Mucosa of stomach (tissue), 1 donor: ENCODE measurements around the gene LBH.

ENCODE experiments used
- H3K27me3 ChIP-seq: one replicate; pipeline ENCODE4 v1.7.0; 2013; ENCODE audit warnings: mild to moderate bottlenecking, low read length; ENCODE audit not compliant: control insufficient read depth, insufficient read depth
- H3K36me3 ChIP-seq: one replicate; pipeline ENCODE4 v1.7.0; 2013; ENCODE audit warnings: low read length; ENCODE audit not compliant: control insufficient read depth, insufficient read depth
- H3K4me1 ChIP-seq: one replicate; pipeline ENCODE4 v1.7.0; 2013; ENCODE audit warnings: mild to moderate bottlenecking, low read length; ENCODE audit not compliant: control insufficient read depth, insufficient read depth
- H3K4me3 ChIP-seq: one replicate; pipeline ENCODE4 v1.7.0; 2013; ENCODE audit warnings: low read length
- H3K9ac ChIP-seq: one replicate; pipeline ENCODE4 v1.7.0; 2013; ENCODE audit warnings: mild to moderate bottlenecking, low read length, moderate library complexity
- H3K9me3 ChIP-seq: one replicate; pipeline ENCODE4 v1.7.0; 2013; ENCODE audit warnings: mild to moderate bottlenecking, low read length, moderate library complexity; ENCODE audit not compliant: control insufficient read depth
- donor health status: Pancreatic carcinoma.

The LBH gene

DNA sequence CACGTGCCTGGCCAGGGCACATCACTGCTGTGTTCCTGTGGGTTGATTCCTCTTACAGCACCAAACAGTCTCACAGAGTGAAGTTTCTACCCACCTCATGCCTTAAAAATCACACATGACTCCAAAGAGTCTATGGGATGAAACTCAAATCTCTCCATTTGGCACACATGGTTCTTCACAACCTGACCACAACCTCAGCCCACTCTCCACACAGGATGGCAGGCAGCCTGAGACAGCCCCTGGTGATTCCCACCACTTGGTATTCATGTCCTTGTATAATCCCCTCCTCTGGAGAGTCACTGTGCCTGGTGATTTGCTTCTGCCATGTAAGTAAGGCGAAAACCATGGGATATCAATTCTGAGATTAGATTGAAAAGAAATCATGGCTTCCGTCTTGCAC, 46.2 kb downstream of the LBH start:
- Histone ChIP-seq H3K9ac (no peak overlapping the region), H3K36me3 (no peaks in the 10 kb centered on the region), H3K9me3 (no peaks in the 10 kb centered on the region), H3K4me1 (peaks cover 32% of the 10 kb centered on the region), H3K27me3 (no peaks in the 10 kb centered on the region), H3K4me3 (no peak overlapping the region)

DNA sequence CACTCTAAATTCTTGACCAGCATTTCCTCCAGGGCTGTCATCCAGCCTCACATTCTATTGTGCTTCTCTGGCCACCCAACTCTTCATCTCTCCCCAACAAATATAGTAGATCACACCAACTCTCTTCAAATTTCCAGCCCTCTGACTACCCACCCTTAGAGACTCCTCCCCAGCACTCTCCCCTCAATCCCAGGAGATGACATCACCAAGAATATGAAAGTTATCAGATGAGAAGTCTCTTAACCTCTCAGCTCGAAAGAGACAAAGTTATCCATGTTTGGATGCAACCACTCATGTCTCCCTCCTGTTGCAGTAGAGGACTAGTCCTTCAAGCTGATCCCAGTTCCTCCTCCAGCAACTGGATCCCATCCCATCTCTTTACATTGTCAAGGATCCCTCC, 47.1 kb downstream of the LBH start:
- Histone ChIP-seq H3K9ac (no peak overlapping the region), H3K4me3 (no peak overlapping the region), H3K9me3 (no peaks in the 10 kb centered on the region), H3K36me3 (no peaks in the 10 kb centered on the region), H3K27me3 (no peaks in the 10 kb centered on the region), H3K4me1 (peaks cover 25% of the 10 kb centered on the region)

GRCh38 chr2:30280596-30281434, 49.5 kb downstream of the LBH start:
- Histone ChIP-seq H3K4me3 (no peak overlapping the region), H3K9me3 (no peaks in the 10 kb centered on the region), H3K4me1 (peaks cover 8% of the 10 kb centered on the region), H3K9ac (no peak overlapping the region), H3K36me3 (no peaks in the 10 kb centered on the region), H3K27me3 (no peaks in the 10 kb centered on the region)

GRCh38 chr2:30282081-30282480, 50.7 kb downstream of the LBH start:
- no peaks in the 10 kb centered on the region for H3K9me3 ChIP-seq
- H3K4me1 ChIP-seq: no peaks in the 10 kb centered on the region
- H3K36me3 ChIP-seq: no peaks in the 10 kb centered on the region
- no peak overlapping the region for H3K9ac ChIP-seq
- H3K4me3 ChIP-seq: no peak overlapping the region
- H3K27me3 ChIP-seq: no peaks in the 10 kb centered on the region

GRCh38 chr2:30282721-30283120, 51.4 kb downstream of the LBH start:
- H3K27me3 ChIP-seq: no peaks in the 10 kb centered on the region
- H3K4me3 ChIP-seq: no peak overlapping the region
- no peaks in the 10 kb centered on the region for H3K9me3 ChIP-seq
- no peak overlapping the region for H3K9ac ChIP-seq
- no peaks in the 10 kb centered on the region for H3K36me3 ChIP-seq
- H3K4me1 ChIP-seq: no peaks in the 10 kb centered on the region

GRCh38 chr2:30283931-30284565, 52.7 kb downstream of the LBH start:
- Histone ChIP-seq H3K4me1 (no peaks in the 10 kb centered on the region), H3K4me3 (no peak overlapping the region), H3K27me3 (no peaks in the 10 kb centered on the region), H3K36me3 (no peaks in the 10 kb centered on the region), H3K9me3 (no peaks in the 10 kb centered on the region), H3K9ac (no peak overlapping the region)

DNA sequence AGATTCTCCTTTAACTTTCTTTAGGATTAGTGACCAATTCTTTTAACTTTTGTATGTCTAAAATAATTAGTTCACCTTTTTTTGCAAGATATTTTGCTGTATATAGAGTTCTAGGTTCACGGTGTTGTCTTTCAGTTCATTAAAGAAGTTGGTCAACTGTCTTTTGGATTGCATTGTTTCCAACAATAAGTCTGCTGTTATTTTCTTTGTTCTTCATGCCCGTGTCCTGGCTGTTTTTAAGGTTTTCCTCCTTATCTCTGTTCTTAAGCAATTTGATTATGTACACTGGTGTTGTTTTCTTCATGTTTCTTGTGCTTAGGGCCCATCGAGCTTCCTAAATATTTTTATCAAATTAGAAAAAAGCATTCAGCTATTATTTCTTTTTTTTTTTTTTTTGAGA, 54.4 kb downstream of the LBH start:
- Histone ChIP-seq H3K4me1 (peaks cover 4% of the 10 kb centered on the region), H3K36me3 (no peaks in the 10 kb centered on the region), H3K4me3 (no peak overlapping the region), H3K9me3 (no peaks in the 10 kb centered on the region), H3K27me3 (no peaks in the 10 kb centered on the region), H3K9ac (no peak overlapping the region)

DNA sequence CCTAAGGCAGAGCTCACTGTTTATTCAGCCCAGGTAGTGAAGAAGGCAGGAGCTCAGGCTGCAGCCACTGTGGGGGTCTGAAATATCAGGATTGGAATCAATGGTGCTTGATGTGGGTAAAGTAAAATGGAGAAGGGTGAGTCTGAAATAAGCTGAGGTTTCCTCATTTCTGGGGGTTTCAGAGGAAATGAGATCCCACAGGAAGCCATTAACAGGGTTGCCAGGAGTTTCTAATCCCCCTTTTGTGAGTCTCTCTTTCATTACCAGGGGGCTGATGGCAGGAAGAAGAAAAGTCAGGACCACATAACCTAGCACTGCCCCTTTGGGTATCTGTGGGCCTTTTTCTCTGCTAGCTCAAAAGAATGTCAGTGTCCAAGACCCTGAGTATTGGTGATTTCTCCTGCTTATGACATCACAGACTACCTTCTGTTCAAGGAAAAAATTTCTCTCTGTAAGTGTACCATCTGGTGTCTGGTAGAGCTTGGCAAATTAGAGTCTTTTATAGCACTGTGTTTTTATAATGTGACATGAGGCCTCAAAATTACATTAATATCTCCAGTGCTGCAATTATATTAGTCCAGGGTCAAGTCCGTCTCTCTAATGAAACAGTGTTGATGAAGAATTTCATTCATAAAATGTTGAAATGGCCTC, 56.0 kb downstream of the LBH start:
- H3K36me3 ChIP-seq: no peaks in the 10 kb centered on the region
- H3K4me1 ChIP-seq: peaks cover 10% of the 10 kb centered on the region
- H3K27me3 ChIP-seq: no peaks in the 10 kb centered on the region
- H3K9me3 ChIP-seq: no peaks in the 10 kb centered on the region
- H3K4me3 ChIP-seq: no peak overlapping the region
- no peak overlapping the region for H3K9ac ChIP-seq

- no peaks in the 10 kb centered on the region for H3K9me3 ChIP-seq
- no peak overlapping the region for H3K4me3 ChIP-seq
- no peak overlapping the region for H3K9ac ChIP-seq
- peaks cover 10% of the 10 kb centered on the region for H3K4me1 ChIP-seq
- H3K27me3 ChIP-seq: no peaks in the 10 kb centered on the region
- H3K36me3 ChIP-seq: no peaks in the 10 kb centered on the region
Measured at GRCh38 chr2:30287857-30288513, 56.7 kb downstream of the LBH start.

DNA sequence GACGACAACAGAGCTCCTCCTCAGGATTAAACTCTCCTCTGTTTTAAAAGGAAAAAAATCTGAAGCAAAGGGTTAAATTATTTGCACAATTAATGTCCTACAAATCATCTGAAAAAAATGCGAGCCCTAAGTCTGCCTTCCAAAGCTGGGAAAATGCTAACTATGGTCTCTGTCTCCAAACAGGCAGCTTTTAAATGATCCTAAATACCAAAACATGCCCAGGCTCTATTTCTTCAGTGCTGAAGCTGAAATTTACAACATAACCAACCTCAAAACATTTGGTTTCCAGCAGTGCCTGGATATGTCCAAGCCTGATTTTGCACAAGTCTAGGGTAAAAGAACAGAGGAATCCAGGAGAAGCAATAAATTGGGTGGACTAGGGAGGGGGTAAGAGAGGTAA, 57.2 kb downstream of the LBH start:
- no peak overlapping the region for H3K4me3 ChIP-seq
- H3K9ac ChIP-seq: no peak overlapping the region
- H3K36me3 ChIP-seq: no peaks in the 10 kb centered on the region
- H3K9me3 ChIP-seq: no peaks in the 10 kb centered on the region
- no peaks in the 10 kb centered on the region for H3K27me3 ChIP-seq
- H3K4me1 ChIP-seq: peaks cover 16% of the 10 kb centered on the region

DNA sequence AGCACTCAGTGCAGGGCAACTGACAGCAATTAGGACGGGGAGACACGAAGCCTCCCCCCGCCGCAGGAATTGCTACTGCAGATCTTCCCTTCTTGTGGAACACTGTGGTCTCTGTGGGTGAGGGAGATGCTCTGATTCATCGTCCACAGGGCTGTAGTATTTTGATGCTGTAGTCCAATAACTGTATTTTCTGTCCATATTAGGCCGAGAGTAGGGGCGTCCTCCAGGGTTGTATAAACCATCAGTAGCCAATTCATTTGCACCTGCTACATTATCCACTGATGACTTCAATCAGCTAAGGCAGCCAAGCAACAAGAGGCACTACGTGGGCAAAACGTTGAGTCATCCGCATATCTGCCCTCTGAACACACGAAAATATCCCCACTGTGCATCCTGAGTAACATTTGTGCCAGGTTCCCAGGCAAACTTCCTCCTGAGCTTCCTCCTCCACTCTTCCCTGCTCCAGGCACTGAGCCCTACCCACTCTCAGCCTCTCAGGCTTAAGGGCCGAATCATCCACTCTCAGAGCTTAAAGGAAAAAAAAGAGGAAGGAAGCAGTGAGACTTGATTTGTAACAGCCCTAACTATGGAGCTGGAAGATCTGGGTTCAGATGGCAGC, 62.1 kb downstream of the LBH start:
- no peak overlapping the region for H3K9ac ChIP-seq
- H3K36me3 ChIP-seq: no peaks in the 10 kb centered on the region
- H3K4me1 ChIP-seq: peaks cover 16% of the 10 kb centered on the region
- H3K4me3 ChIP-seq: no peak overlapping the region
- H3K27me3 ChIP-seq: no peaks in the 10 kb centered on the region
- no peaks in the 10 kb centered on the region for H3K9me3 ChIP-seq
